HUES48 (cell line): ENCODE results near the gene LARP1B.
"Not testable (repeated sequence)": the region's sequence is repeated elsewhere in the genome, so short reads cannot be mapped to it uniquely, and the experiment has no call there.

ENCODE experiments used
- H3K27ac ChIP-seq: one replicate; pipeline ENCODE4 v1.7.0; 2013; ENCODE audit warnings: low read depth, low read length, inconsistent platforms
- H3K27me3 ChIP-seq: 2 replicates; pipeline ENCODE4 v1.6.1; 2013; ENCODE audit warnings: mild to moderate bottlenecking, low read length; ENCODE audit not compliant: control insufficient read depth, insufficient read depth
- H3K36me3 ChIP-seq: 2 replicates; pipeline ENCODE4 v1.6.1; 2013; ENCODE audit warnings: low read length; ENCODE audit not compliant: control insufficient read depth, insufficient read depth
- H3K4me1 ChIP-seq: 2 replicates; pipeline ENCODE4 v1.6.1; 2013; ENCODE audit warnings: mild to moderate bottlenecking, low read length; ENCODE audit not compliant: control insufficient read depth, insufficient read depth
- H3K4me3 ChIP-seq: 2 replicates; pipeline ENCODE4 v1.5.1; 2013; ENCODE audit warnings: mild to moderate bottlenecking, low read depth, low read length
- H3K9ac ChIP-seq: 2 replicates; pipeline ENCODE4 v1.6.1; 2013; ENCODE audit warnings: mild to moderate bottlenecking, low read depth, low read length, moderate library complexity
- H3K9me3 ChIP-seq: 2 replicates; pipeline ENCODE4 v1.6.1; 2013; ENCODE audit warnings: low read length; ENCODE audit not compliant: control insufficient read depth, insufficient read depth

The LARP1B gene

GRCh38 chr4:128247906-128248305, 186.8 kb downstream of the LARP1B start:
- Histone ChIP-seq H3K4me3 (no peak overlapping the region), H3K27me3 (no peaks in the 10 kb centered on the region), H3K9me3 (peaks cover 57% of the 10 kb centered on the region), H3K36me3 (no peaks in the 10 kb centered on the region), H3K4me1 (no peaks in the 10 kb centered on the region), H3K27ac (no peak overlapping the region), H3K9ac (no peak overlapping the region)

GRCh38 chr4:128249787-128250668, 188.9 kb downstream of the LARP1B start:
- Histone ChIP-seq H3K27me3 (no peaks in the 10 kb centered on the region), H3K27ac (no peak overlapping the region), H3K4me1 (no peaks in the 10 kb centered on the region), H3K4me3 (no peak overlapping the region), H3K9me3 (peaks cover 57% of the 10 kb centered on the region), H3K9ac (no peak overlapping the region), H3K36me3 (no peaks in the 10 kb centered on the region)

GRCh38 chr4:128255906-128256305, 194.8 kb downstream of the LARP1B start:
- no peak overlapping the region for H3K4me3 ChIP-seq
- H3K27ac ChIP-seq, result no peak overlapping the region
- H3K9ac ChIP-seq, result no peak overlapping the region

DNA sequence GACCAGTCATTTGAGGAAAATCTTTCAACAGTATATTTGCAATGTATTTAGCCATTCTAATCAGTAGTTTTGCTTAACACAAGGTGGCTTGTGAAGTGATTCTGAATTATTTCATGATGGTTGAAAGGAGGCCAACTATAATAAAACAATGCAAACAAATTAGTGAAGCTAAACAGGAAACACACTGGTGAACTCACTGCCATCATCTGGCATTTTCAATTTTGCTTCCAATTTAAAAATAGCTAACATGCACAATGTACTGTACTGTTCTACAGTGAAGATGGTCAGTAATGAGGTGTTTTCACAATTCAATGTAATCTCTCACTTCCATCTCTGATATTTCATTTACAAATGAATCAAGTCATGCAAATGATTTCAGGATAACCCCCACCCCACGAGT, 195.4 kb downstream of the LARP1B start:
- H3K4me1 ChIP-seq, result no peaks in the 10 kb centered on the region

More at GRCh38 chr4:128255906-128256305, 194.8 kb downstream of the LARP1B start:
- Histone ChIP-seq H3K27me3 (no peaks in the 10 kb centered on the region), H3K9me3 (peaks cover 11% of the 10 kb centered on the region; the same call in 1 of the 2 replicates), H3K4me1 (no peaks in the 10 kb centered on the region), H3K36me3 (no peaks in the 10 kb centered on the region)

GRCh38 chr4:128258166-128258565, 197.1 kb downstream of the LARP1B start:
- not testable (repeated sequence) for H3K27me3 ChIP-seq, H3K9ac ChIP-seq, H3K4me3 ChIP-seq, H3K27ac ChIP-seq, H3K36me3 ChIP-seq, H3K9me3 ChIP-seq, H3K4me1 ChIP-seq

More for the DNA sequence above, 195.4 kb downstream of the LARP1B start:
- Histone ChIP-seq H3K36me3 (no peaks in the 10 kb centered on the region), H3K9ac (no peak overlapping the region), H3K4me3 (no peak overlapping the region), H3K27me3 (no peaks in the 10 kb centered on the region), H3K9me3 (peaks cover 8% of the 10 kb centered on the region; the same call in 1 of the 2 replicates), H3K27ac (no peak overlapping the region)

DNA sequence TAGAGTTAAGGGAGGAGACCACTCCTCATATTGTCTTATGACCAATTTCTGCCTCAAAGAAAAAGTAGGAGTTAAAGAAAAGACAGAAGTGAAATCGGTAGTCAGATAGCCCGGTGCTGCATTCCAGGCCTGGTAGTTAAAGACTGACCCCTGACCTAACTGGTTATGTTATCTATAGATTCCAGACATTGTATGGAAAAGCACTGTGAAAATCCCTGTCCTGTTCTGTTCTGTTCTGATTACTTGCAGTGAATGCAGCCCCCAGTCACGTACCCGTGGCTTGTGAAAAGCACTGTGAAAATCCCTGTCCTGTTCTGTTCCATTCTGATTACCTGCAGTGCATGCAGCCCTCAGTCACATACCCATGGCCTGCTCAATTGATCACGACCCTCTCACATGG, 198.8 kb downstream of the LARP1B start:
- H3K4me1 ChIP-seq, H3K36me3 ChIP-seq, H3K9ac ChIP-seq, H3K27ac ChIP-seq, H3K27me3 ChIP-seq, H3K4me3 ChIP-seq, H3K9me3 ChIP-seq: not testable (repeated sequence)
